HepG2 (cell line): ENCODE measurements around the gene NLRP13.

Source experiments
- CEBPB ChIP-seq: IDR thresholded peaks from 2 replicates; pipeline ENCODE4 v1.6.1; 2011; ENCODE audit warnings: low read depth, low read length, improper control_type of control experiment, borderline replicate concordance
- MTA3 ChIP-seq: sonication (generic); formaldehyde crosslinking; IDR thresholded peaks from 2 replicates; pipeline ENCODE4 v1.4.0; 2020; ENCODE audit warnings: missing genetic modification reagents
- SIN3A ChIP-seq: IDR thresholded peaks from 2 replicates; pipeline ENCODE4 v1.6.1; 2011; ENCODE audit warnings: low read depth, mild to moderate bottlenecking, control low read depth, low read length, borderline replicate concordance
- STAT5B ChIP-seq: sonication (generic); formaldehyde crosslinking; IDR thresholded peaks from 2 replicates; pipeline ENCODE4 v1.4.0; 2020; ENCODE audit warnings: missing genetic modification reagents
- U2AF2 ChIP-seq: fragments of 200-400 bp; formaldehyde crosslinking; IDR thresholded peaks from 2 replicates; pipeline ENCODE4 v1.6.1; 2017; ENCODE audit warnings: low read depth, mild to moderate bottlenecking, low read length
- ZFP82 ChIP-seq: sonication (generic); formaldehyde crosslinking; IDR thresholded peaks from 2 replicates; pipeline ENCODE4 v1.5.1; 2020; ENCODE audit warnings: mild to moderate bottlenecking, missing genetic modification reagents, borderline replicate concordance
- ZZZ3 ChIP-seq: sonication (generic); formaldehyde crosslinking; IDR thresholded peaks from 2 replicates; pipeline ENCODE4 v1.4.0; 2020; ENCODE audit warnings: missing genetic modification reagents, mild to moderate bottlenecking, borderline replicate concordance
- TF ChIP-seq, protein P1 (sequence below): sonication (generic); formaldehyde crosslinking; IDR thresholded peaks from 2 replicates; pipeline ENCODE4 v1.5.0; 2020; ENCODE audit warnings: mild to moderate bottlenecking, missing genetic modification reagents, moderate library complexity
- TF ChIP-seq, protein P2 (sequence below): sonication (generic); formaldehyde crosslinking; IDR thresholded peaks from 2 replicates; pipeline ENCODE4 v1.4.0; 2020; ENCODE audit warnings: missing genetic modification reagents
- TF ChIP-seq, protein P3 (sequence below): IDR thresholded peaks from 2 replicates; pipeline ENCODE4 v1.6.1; 2016; ENCODE audit warnings: missing compliant biosample characterization, missing genetic modification reagents, borderline replicate concordance

DNA sequence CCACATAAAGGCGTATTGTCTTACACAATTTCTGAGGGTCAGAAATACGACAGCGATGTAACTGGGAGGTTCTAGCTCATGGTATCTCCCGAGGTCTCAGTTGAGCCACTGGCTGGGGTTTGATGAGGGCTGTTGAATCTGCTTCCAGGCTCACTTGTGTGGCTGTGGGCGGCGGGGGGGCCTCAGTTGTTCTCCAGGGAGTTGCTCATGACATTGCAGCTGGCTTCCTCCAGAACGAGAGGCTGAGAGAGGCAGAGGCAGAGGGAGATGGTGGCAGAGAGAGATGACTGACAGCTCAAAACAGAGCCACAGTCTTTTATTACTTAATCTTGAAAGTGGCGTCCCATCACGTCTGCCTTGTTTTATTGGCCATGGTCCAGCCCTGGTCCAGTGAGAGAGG, 48.3 kb upstream of the NLRP13 start:
- TF ChIP-seq ZFP82 (CRISPR knock-in tag) (no peak), SIN3A (no peak), ZZZ3 (CRISPR knock-in tag) (no peak), U2AF2 (no peak), STAT5B (no peak), MTA3 (CRISPR knock-in tag) (no peak), CEBPB (no peak)
- TF ChIP-seq, protein P1, sequence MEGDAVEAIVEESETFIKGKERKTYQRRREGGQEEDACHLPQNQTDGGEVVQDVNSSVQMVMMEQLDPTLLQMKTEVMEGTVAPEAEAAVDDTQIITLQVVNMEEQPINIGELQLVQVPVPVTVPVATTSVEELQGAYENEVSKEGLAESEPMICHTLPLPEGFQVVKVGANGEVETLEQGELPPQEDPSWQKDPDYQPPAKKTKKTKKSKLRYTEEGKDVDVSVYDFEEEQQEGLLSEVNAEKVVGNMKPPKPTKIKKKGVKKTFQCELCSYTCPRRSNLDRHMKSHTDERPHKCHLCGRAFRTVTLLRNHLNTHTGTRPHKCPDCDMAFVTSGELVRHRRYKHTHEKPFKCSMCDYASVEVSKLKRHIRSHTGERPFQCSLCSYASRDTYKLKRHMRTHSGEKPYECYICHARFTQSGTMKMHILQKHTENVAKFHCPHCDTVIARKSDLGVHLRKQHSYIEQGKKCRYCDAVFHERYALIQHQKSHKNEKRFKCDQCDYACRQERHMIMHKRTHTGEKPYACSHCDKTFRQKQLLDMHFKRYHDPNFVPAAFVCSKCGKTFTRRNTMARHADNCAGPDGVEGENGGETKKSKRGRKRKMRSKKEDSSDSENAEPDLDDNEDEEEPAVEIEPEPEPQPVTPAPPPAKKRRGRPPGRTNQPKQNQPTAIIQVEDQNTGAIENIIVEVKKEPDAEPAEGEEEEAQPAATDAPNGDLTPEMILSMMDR (CRISPR knock-in tag) = no peak
- TF ChIP-seq, protein P2, sequence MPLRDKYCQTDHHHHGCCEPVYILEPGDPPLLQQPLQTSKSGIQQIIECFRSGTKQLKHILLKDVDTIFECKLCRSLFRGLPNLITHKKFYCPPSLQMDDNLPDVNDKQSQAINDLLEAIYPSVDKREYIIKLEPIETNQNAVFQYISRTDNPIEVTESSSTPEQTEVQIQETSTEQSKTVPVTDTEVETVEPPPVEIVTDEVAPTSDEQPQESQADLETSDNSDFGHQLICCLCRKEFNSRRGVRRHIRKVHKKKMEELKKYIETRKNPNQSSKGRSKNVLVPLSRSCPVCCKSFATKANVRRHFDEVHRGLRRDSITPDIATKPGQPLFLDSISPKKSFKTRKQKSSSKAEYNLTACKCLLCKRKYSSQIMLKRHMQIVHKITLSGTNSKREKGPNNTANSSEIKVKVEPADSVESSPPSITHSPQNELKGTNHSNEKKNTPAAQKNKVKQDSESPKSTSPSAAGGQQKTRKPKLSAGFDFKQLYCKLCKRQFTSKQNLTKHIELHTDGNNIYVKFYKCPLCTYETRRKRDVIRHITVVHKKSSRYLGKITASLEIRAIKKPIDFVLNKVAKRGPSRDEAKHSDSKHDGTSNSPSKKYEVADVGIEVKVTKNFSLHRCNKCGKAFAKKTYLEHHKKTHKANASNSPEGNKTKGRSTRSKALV (CRISPR knock-in tag) = no peak
- TF ChIP-seq, protein P3, sequence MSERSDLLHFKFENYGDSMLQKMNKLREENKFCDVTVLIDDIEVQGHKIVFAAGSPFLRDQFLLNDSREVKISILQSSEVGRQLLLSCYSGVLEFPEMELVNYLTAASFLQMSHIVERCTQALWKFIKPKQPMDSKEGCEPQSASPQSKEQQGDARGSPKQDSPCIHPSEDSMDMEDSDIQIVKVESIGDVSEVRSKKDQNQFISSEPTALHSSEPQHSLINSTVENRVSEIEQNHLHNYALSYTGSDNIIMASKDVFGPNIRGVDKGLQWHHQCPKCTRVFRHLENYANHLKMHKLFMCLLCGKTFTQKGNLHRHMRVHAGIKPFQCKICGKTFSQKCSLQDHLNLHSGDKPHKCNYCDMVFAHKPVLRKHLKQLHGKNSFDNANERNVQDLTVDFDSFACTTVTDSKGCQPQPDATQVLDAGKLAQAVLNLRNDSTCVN (CRISPR knock-in tag) = no peak
